Uterus (tissue), 4 donors: ENCODE data around the gene FUT8. TPM values are rescaled to one million over a fixed set of nuclear protein-coding genes. Genes with fewer than 3 reads are reported as not detected.

Experiments used
- DNase-seq, 2 donors: peaks; one replicate each; pipeline ENCODE4 v3.0.0-alpha.2; 2019 to 2020
- H3K27ac ChIP-seq, 2 donors: fragments of 200-600 bp; sonication (generic); 1 replicate in 1 of 2; 2 replicates in 1 of 2; pipeline ENCODE4 v1.5.1; 2016 to 2018
- H3K27me3 ChIP-seq, 2 donors: fragments of 200-600 bp; sonication (generic); one replicate each; pipeline ENCODE4 v1.5.1; 2018 to 2019; ENCODE audit warnings: control low read depth in 1 of 2
- H3K36me3 ChIP-seq, 2 donors: fragments of 200-600 bp; sonication (generic); one replicate each; pipeline ENCODE4 v1.5.1; 2019; ENCODE audit warnings: control low read depth in 1 of 2
- H3K4me1 ChIP-seq, 2 donors: fragments of 200-600 bp; sonication (generic); one replicate each; pipeline ENCODE4 v1.5.1; 2018 to 2019; ENCODE audit warnings: control low read depth in 1 of 2
- H3K4me3 ChIP-seq, 2 donors: fragments of 200-600 bp; sonication (generic); 1 replicate in 1 of 2; 2 replicates in 1 of 2; pipeline ENCODE4 v1.5.1; 2018 to 2019; ENCODE audit warnings: mild to moderate bottlenecking in 1 of 2
- H3K9me3 ChIP-seq, 2 donors: fragments of 200-600 bp; sonication (generic); one replicate each; pipeline ENCODE4 v1.5.1; 2019; ENCODE audit warnings: control low read depth in 1 of 2
- CTCF ChIP-seq, 4 experiments: fragments of 200-600 bp in 2 of 4; fragments of 450-650 bp in 2 of 4; sonication (generic) in 2 of 4; IDR thresholded peaks; one replicate each; pipeline ENCODE4 v1.5.1; 2016 to 2019; ENCODE audit warnings: antibody characterized with exemption in 4 of 4, mild to moderate bottlenecking in 2 of 4, moderate library complexity in 1 of 4
- POLR2A ChIP-seq, 2 donors: fragments of 450-650 bp; IDR thresholded peaks; one replicate each; pipeline ENCODE4 v1.6.1; 2016; ENCODE audit warnings: antibody characterized with exemption in 2 of 2, mild to moderate bottlenecking in 1 of 2, moderate library complexity in 1 of 2
- intact Hi-C: fragments of 100-400 bp; cut with DNase I; formaldehyde crosslinking; loops from one replicate; pipeline ENCODE4 v1.15.1; 2023; ENCODE audit warnings: low total_unique reads
- total RNA-seq, 4 donors: library from RNA; depleted of rRNA in 3 of 4; stranded (reverse); fragments of >200 nt in 3 of 4; gene quantifications; one replicate each; pipeline versions ENCODE4 v1.1.0 to v1.2.4, GENCODE V29; 2014 to 2023
- donor health status: DM: yes; HTN: yes; CAD: no.

The FUT8 gene
- total RNA-seq, 4 donors from 2014 or later: 39.2 to 57.6 (median 51.8) TPM

DNA sequence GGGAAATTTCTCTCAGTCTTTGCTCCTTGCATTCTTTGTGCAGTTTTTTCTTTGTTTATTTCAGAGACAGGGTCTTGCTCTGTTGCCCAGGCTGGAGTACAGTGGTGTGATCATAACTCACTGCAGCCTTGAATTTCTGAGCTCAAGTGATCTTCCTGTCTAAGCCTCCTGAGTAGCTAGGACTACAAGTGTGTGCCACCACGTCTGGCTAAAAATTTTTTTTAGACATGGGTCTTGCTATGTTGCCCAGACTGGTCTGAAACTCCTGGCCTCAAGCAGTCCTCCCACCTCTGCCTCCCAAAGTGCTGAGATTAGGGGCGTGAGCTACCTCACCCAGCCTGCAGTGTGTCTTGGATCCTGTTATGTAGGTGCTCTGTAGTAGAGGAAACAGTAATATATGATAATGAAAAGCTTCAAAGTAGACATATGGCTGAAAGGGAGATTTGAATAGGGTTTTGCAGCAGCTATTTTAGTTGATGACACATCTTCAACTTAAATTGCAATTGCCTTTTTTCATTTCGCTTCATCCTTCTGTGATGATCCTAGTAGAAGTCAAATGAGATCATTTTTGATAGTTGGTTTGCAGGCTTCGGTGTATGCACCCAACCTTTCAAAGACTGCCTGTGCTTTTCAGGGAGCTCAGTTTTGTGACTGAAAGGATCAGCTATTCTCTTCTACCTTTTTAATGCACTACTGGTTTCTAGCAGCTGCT lies 75.4 kb downstream of the FUT8 start:
- TF ChIP-seq CTCF (IDR thresholded peaks at IDR 0.05): no peak
- TF ChIP-seq POLR2A (IDR thresholded peaks at IDR 0.05): no peak
- intact Hi-C loops: no loop called here

DNA sequence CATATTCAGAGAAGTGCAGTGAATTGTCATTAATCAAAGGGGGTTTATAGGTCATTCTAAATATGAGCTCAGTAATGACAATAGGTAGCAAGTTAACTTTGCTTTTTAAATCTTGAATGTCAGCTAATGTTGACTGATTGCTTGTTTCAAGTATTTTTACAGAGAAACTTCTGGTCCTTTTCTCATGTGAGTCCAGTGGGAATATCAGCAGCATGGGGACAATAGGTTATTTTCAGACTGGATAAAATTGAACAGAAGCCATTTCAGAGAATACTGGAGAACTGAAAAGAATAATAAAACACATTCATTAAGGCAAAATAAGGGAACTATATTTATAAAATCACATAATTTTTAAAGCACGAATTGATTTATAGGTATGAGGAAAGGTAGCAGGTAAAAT lies 78.7 kb downstream of the FUT8 start:
- no peak overlapping the region for H3K4me3 ChIP-seq
- intact Hi-C loops: no loop called here

More for the DNA sequence above, 75.4 kb downstream of the FUT8 start:
- Histone ChIP-seq H3K4me3 (no peak overlapping the region), H3K27ac (no peak overlapping the region), H3K9me3 (no peaks in the 10 kb centered on the region), H3K4me1 (no peaks in the 10 kb centered on the region), H3K36me3 (no peaks in the 10 kb centered on the region), H3K27me3 (no peaks in the 10 kb centered on the region)
- DNase-seq: no peak

DNA sequence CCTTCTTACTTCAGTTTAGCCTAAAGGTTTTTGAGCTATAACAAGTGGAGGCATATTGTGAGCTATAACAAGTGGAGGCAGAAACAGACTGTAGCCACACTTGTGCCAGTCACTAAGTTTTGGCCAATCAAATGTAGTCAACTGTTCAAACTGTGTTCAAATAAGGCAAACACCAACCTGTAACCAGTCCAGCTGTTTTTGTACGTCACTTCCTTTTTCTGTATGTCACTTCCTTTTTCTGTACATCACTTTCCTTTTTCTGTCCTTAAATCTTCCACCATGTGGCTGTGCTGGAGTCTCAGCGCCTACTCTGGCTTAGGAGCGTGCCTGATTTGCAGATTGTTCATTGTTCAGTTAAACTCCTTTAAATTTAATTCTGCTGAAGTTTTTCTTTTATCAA lies 79.7 kb downstream of the FUT8 start:
- Histone ChIP-seq H3K9me3 (no peaks in the 10 kb centered on the region), H3K27ac (no peak overlapping the region), H3K27me3 (no peaks in the 10 kb centered on the region), H3K4me3 (no peak overlapping the region), H3K36me3 (no peaks in the 10 kb centered on the region), H3K4me1 (no peaks in the 10 kb centered on the region)
- no peak for TF ChIP-seq CTCF (IDR thresholded peaks at IDR 0.05)
- TF ChIP-seq POLR2A (IDR thresholded peaks at IDR 0.05): no peak
- DNase-seq: no peak
- intact Hi-C loops: no loop called here

More for the DNA sequence above, 78.7 kb downstream of the FUT8 start:
- DNase-seq: no peak
- H3K4me1 ChIP-seq: no peaks in the 10 kb centered on the region
- TF ChIP-seq CTCF (IDR thresholded peaks at IDR 0.05) (no peak), POLR2A (IDR thresholded peaks at IDR 0.05) (no peak)
- H3K27ac ChIP-seq: no peak overlapping the region
- H3K9me3 ChIP-seq: no peaks in the 10 kb centered on the region
- no peaks in the 10 kb centered on the region for H3K36me3 ChIP-seq
- H3K27me3 ChIP-seq: no peaks in the 10 kb centered on the region

- TF ChIP-seq CTCF (IDR thresholded peaks at IDR 0.05) (no peak), POLR2A (IDR thresholded peaks at IDR 0.05) (no peak)
- DNase-seq: no peak
- no peak overlapping the region for H3K27ac ChIP-seq
- H3K27me3 ChIP-seq: no peaks in the 10 kb centered on the region
- intact Hi-C loops: no loop called here
- no peaks in the 10 kb centered on the region for H3K9me3 ChIP-seq
- no peaks in the 10 kb centered on the region for H3K4me1 ChIP-seq
- no peak overlapping the region for H3K4me3 ChIP-seq
- no peaks in the 10 kb centered on the region for H3K36me3 ChIP-seq
Observed at GRCh38 chr14:65495196-65495595, 82.7 kb downstream of the FUT8 start.

DNA sequence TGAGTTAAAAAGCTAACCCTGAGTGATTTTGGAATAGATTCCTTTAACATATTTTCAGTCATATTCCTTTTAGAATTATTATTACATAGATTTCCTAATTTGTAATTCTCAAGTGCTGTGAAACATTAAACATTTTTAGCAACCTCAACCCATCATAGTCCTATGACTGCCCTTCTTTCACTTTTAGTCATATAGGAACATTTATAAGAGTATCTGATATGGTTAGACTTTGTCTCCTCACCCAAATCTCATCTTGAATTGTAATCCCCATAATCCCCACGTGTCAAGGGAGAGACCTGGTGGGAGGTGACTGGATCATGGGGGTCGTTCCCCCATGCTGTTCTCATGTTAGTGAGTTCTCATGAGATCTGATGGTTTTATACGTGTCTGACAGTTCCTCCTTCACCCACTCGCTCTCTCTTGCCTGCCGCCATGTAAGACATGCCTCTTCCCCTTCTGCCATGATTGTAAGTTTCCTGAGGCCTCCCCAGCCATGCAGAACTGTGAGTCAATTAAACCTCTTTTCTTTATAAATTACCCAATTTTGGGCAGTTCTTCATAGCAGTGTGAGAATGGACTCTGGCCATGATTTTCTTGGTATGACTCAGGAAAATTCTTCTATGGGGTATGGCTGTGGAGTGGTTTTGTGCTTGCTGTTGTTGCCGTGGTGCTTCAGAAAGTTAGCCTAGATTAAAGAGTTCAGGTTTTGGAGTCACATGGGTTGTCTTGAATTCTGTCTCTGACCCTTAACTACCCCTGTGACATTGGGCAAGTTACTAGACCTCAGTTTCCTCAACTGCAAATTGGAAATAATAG lies 83.9 kb downstream of the FUT8 start:
- Histone ChIP-seq H3K4me1 (no peaks in the 10 kb centered on the region), H3K27ac (no peak overlapping the region), H3K4me3 (no peak overlapping the region), H3K9me3 (no peaks in the 10 kb centered on the region), H3K27me3 (no peaks in the 10 kb centered on the region), H3K36me3 (no peaks in the 10 kb centered on the region)
- TF ChIP-seq POLR2A (IDR thresholded peaks at IDR 0.05) (no peak), CTCF (IDR thresholded peaks at IDR 0.05) (no peak)
- no peak for DNase-seq
- intact Hi-C loops: no loop called here
